Hepatocyte (in vitro differentiated cells): ENCODE data around the gene CFAP141. TPM values are rescaled to one million over a fixed set of nuclear protein-coding genes. Genes with fewer than 3 reads are reported as not detected.
A peak's percentile ranks its signal among the peaks of the same experiment; 100 is the strongest.

ENCODE experiments used
- DNase-seq: peaks from one replicate; pipeline ENCODE4 v3.0.0-alpha.2; 2016; ENCODE audit warnings: low spot score
- H2AFZ ChIP-seq: fragments of 200-600 bp; sonication (generic); 2 replicates; pipeline ENCODE4 v1.6.0; 2016; ENCODE audit warnings: antibody characterized with exemption, mild to moderate bottlenecking
- H3K27ac ChIP-seq: fragments of 200-600 bp; sonication (generic); 2 replicates; pipeline ENCODE4 v1.5.1; 2016; ENCODE audit warnings: mild to moderate bottlenecking
- H3K27me3 ChIP-seq: fragments of 200-600 bp; sonication (generic); 2 replicates; pipeline ENCODE4 v1.6.1; 2016
- H3K36me3 ChIP-seq: fragments of 200-600 bp; sonication (generic); replicated peaks from 2 replicates; pipeline ENCODE4 v1.5.1; 2016; ENCODE audit warnings: low read depth; ENCODE audit not compliant: insufficient read depth
- H3K4me1 ChIP-seq: fragments of 200-600 bp; sonication (generic); 2 replicates; pipeline ENCODE4 v1.5.1; 2016; ENCODE audit warnings: mild to moderate bottlenecking, moderate library complexity; ENCODE audit not compliant: insufficient read depth
- H3K4me2 ChIP-seq: fragments of 200-600 bp; sonication (generic); 2 replicates; pipeline ENCODE4 v1.6.0; 2016
- H3K4me3 ChIP-seq: fragments of 200-600 bp; sonication (generic); 2 replicates; pipeline ENCODE4 v1.5.1; 2016; ENCODE audit warnings: mild to moderate bottlenecking
- H3K79me2 ChIP-seq: fragments of 200-600 bp; sonication (generic); 2 replicates; pipeline ENCODE4 v1.6.0; 2017; ENCODE audit warnings: mild to moderate bottlenecking
- H3K9me2 ChIP-seq: fragments of 200-600 bp; sonication (generic); replicated peaks from 2 replicates; pipeline ENCODE4 v1.6.0; 2017; ENCODE audit warnings: mild to moderate bottlenecking; ENCODE audit not compliant: insufficient read depth
- H3K9me3 ChIP-seq: fragments of 200-600 bp; sonication (generic); 2 replicates; pipeline ENCODE4 v1.5.1; 2016; ENCODE audit warnings: low read depth, mild to moderate bottlenecking
- H4K20me1 ChIP-seq: fragments of 200-600 bp; sonication (generic); 2 replicates; pipeline ENCODE4 v1.6.0; 2016; ENCODE audit warnings: mild to moderate bottlenecking; ENCODE audit not compliant: insufficient read depth, poor library complexity, severe bottlenecking
- CTCF ChIP-seq: fragments of 200-600 bp; sonication (generic); IDR thresholded peaks from 2 replicates; pipeline ENCODE4 v1.5.1; 2016; ENCODE audit warnings: antibody characterized with exemption, mild to moderate bottlenecking; ENCODE audit not compliant: poor library complexity
- EZH2 ChIP-seq: fragments of 200-600 bp; sonication (generic); IDR thresholded peaks from 2 replicates; pipeline ENCODE4 v1.6.1; 2016; ENCODE audit warnings: antibody characterized with exemption, mild to moderate bottlenecking, borderline replicate concordance
- EZH2phosphoT487 ChIP-seq: fragments of 200-600 bp; sonication (generic); IDR thresholded peaks from one replicate; pipeline ENCODE4 v1.6.1; 2018; ENCODE audit warnings: antibody characterized with exemption, mild to moderate bottlenecking, low read depth, moderate library complexity; ENCODE audit not compliant: unreplicated experiment, severe bottlenecking
- WGBS: methylation state at CpG from one replicate; pipeline ENCODE4 v1.1.6; 2016; ENCODE audit warnings: low lambda C conversion rate; ENCODE audit errors: missing lambda C conversion rate; 5-methylcytosine and 5-hydroxymethylcytosine counted together
- polyA plus RNA-seq: library from polyadenylated mRNA; unstranded; fragments of >200 nt; fragmentation: Nextera tagmentation; extraction: Ambion mirVana; gene quantifications from 2 replicates; pipeline ENCODE4 v1.2.1, GENCODE V29; 2016
- total RNA-seq: library from RNA; depleted of rRNA; stranded (reverse); fragments of >200 nt; gene quantifications from 2 replicates; pipeline ENCODE4 v1.2.3, GENCODE V29; 2014

Gene CFAP141
- total and polyA plus RNA-seq, 2 experiments from 2014 or later = not detected

- H3K27me3 ChIP-seq = no peaks in the 10 kb centered on the region
- H3K79me2 ChIP-seq = peaks cover 3% of the 10 kb centered on the region
- WGBS = 36% methylated on average over 9 of the region's 9 CpGs
- no peaks in the 10 kb centered on the region for H3K9me2 ChIP-seq
- no peaks in the 10 kb centered on the region for H4K20me1 ChIP-seq
- no peak overlapping the region for H3K4me3 ChIP-seq
- H2AFZ ChIP-seq = no peak overlapping the region
- H3K27ac ChIP-seq = peak overlapping the region; percentile 87
- no peaks in the 10 kb centered on the region for H3K36me3 ChIP-seq
- H3K4me2 ChIP-seq = no peak overlapping the region
- DNase-seq = peak; percentile 52
- no peaks in the 10 kb centered on the region for H3K9me3 ChIP-seq
- H3K4me1 ChIP-seq = peaks cover 7% of the 10 kb centered on the region
- TF ChIP-seq EZH2phosphoT487 (no peak), CTCF (no peak), EZH2 (no peak)
Measured at GRCh38 chr1:154155251-154155650, 50.9 kb downstream of the CFAP141 start.

- no peak within 1 kb of the TSS for H2AFZ ChIP-seq
- H4K20me1 ChIP-seq = no peaks in the 10 kb centered on the region
- H3K27me3 ChIP-seq = no peaks in the 10 kb centered on the region
- H3K79me2 ChIP-seq = no peaks in the 10 kb centered on the region
- H3K9me2 ChIP-seq = no peaks in the 10 kb centered on the region
- no peaks in the 10 kb centered on the region for H3K9me3 ChIP-seq
- WGBS = 89% methylated on average over 29 of the region's 29 CpGs
- H3K36me3 ChIP-seq = no peaks in the 10 kb centered on the region
- H3K4me2 ChIP-seq = no peak within 1 kb of the TSS
- DNase-seq = peak; percentile 26
- peaks cover 7% of the 10 kb centered on the region for H3K4me1 ChIP-seq
- peak; percentile 2 for TF ChIP-seq CTCF
- TF ChIP-seq EZH2 = no peak
- peak within 1 kb of the TSS; percentile 87 for H3K27ac ChIP-seq
- no peak within 1 kb of the TSS for H3K4me3 ChIP-seq
Measured at GRCh38 chr1:154154534-154155191, 51.5 kb downstream of the CFAP141 start, which contains the start of gene NUP210L. Gene NUP210L (minus strand): TSS chr1:154155073.

- H3K36me3 ChIP-seq = no peaks in the 10 kb centered on the region
- no peak overlapping the region for H2AFZ ChIP-seq
- H3K9me2 ChIP-seq = no peaks in the 10 kb centered on the region
- TF ChIP-seq EZH2 (no peak), CTCF (no peak), EZH2phosphoT487 (no peak)
- peak overlapping the region; percentile 87 for H3K27ac ChIP-seq
- H3K4me2 ChIP-seq = no peak overlapping the region
- H3K79me2 ChIP-seq = no peaks in the 10 kb centered on the region
- no peaks in the 10 kb centered on the region for H4K20me1 ChIP-seq
- peaks cover 7% of the 10 kb centered on the region for H3K4me1 ChIP-seq
- 94% methylated on average over 6 of the region's 6 CpGs for WGBS
- H3K4me3 ChIP-seq = no peak overlapping the region
- H3K9me3 ChIP-seq = no peaks in the 10 kb centered on the region
- no peaks in the 10 kb centered on the region for H3K27me3 ChIP-seq
- no peak for DNase-seq
Measured at GRCh38 chr1:154154053-154154452, 52.1 kb downstream of the CFAP141 start.

GRCh38 chr1:154151311-154151710, 54.8 kb downstream of the CFAP141 start:
- peaks cover 7% of the 10 kb centered on the region for H3K4me1 ChIP-seq
- no peaks in the 10 kb centered on the region for H4K20me1 ChIP-seq
- TF ChIP-seq EZH2phosphoT487 (no peak), CTCF (no peak), EZH2 (no peak)
- H3K27me3 ChIP-seq = no peaks in the 10 kb centered on the region
- no peak overlapping the region for H3K4me3 ChIP-seq
- no peaks in the 10 kb centered on the region for H3K9me2 ChIP-seq
- no peak for DNase-seq
- no peaks in the 10 kb centered on the region for H3K79me2 ChIP-seq
- H3K36me3 ChIP-seq = no peaks in the 10 kb centered on the region
- H3K4me2 ChIP-seq = no peak overlapping the region
- no peaks in the 10 kb centered on the region for H3K9me3 ChIP-seq
- H2AFZ ChIP-seq = no peak overlapping the region
- H3K27ac ChIP-seq = no peak overlapping the region
